Small intestine (tissue), 7 donors: ENCODE data around the gene OR6S1. TPM values are rescaled to one million over a fixed set of nuclear protein-coding genes. Genes with fewer than 3 reads are reported as not detected.
A peak's percentile ranks its signal among the peaks of the same experiment; 100 is the strongest.
"Not testable (repeated sequence)": the region's sequence is repeated elsewhere in the genome, so short reads cannot be mapped to it uniquely, and the experiment has no call there.

ENCODE experiments used
- DNase-seq, 2 donors: peaks; one replicate each; pipeline versions ENCODE4 v3.0.0 to v3.0.0-alpha.2; 2013
- FAIRE-seq: peaks from 2 replicates; lab custom pipeline; 2012; peaks lifted over from hg19 to GRCh38; lab: Jason Lieb, UNC
- H3K27ac ChIP-seq, 3 donors: one replicate each; pipeline ENCODE4 v1.5.1; 2013; ENCODE audit warnings: low read length in 2 of 3, mild to moderate bottlenecking in 2 of 3, control low read depth in 1 of 3, inconsistent platforms in 1 of 3, low read depth in 1 of 3, moderate library complexity in 1 of 3
- H3K27me3 ChIP-seq, 3 donors: one replicate each; pipeline ENCODE4 v1.6.1; 2013; ENCODE audit warnings: low read length in 3 of 3, inconsistent platforms in 1 of 3; ENCODE audit not compliant: control insufficient read depth in 3 of 3, insufficient read depth in 3 of 3
- H3K36me3 ChIP-seq, 3 donors: one replicate each; pipeline ENCODE4 v1.6.1; 2013; ENCODE audit warnings: low read length in 3 of 3, inconsistent platforms in 1 of 3, low read depth in 1 of 3, mild to moderate bottlenecking in 1 of 3, moderate library complexity in 1 of 3; ENCODE audit not compliant: control insufficient read depth in 3 of 3, insufficient read depth in 2 of 3
- H3K4me1 ChIP-seq, 3 donors: one replicate each; pipeline ENCODE4 v1.6.1; 2013; ENCODE audit warnings: low read length in 2 of 3, inconsistent platforms in 1 of 3, low read depth in 1 of 3, mild to moderate bottlenecking in 1 of 3, moderate library complexity in 1 of 3; ENCODE audit not compliant: control insufficient read depth in 3 of 3, insufficient read depth in 2 of 3
- H3K4me3 ChIP-seq, 3 donors: one replicate each; pipeline ENCODE4 v1.5.1; 2013; ENCODE audit warnings: low read length in 3 of 3, control low read depth in 1 of 3, inconsistent platforms in 1 of 3, low read depth in 1 of 3, mild to moderate bottlenecking in 1 of 3, moderate library complexity in 1 of 3
- H3K9me3 ChIP-seq, 2 donors: one replicate each; pipeline ENCODE4 v1.6.1; 2013; ENCODE audit warnings: low read depth in 1 of 2, low read length in 1 of 2; ENCODE audit not compliant: control insufficient read depth in 2 of 2, insufficient read depth in 1 of 2
- WGBS, 3 donors: extraction: QIAGEN DNeasy Blood & Tissue Kit; methylation state at CpG; one replicate each; pipeline ENCODE4 v1.1.7; 2013; 5-methylcytosine and 5-hydroxymethylcytosine counted together
- polyA plus RNA-seq, 4 donors: library from polyadenylated mRNA; stranded (reverse) in 3 of 4; unstranded in 1 of 4; fragments of 200-250 nt in 3 of 4; fragments of 120-200 nt in 1 of 4; gene quantifications; one replicate each; pipeline versions ENCODE4 v1.2.1 to v1.2.3, GENCODE V29; 2013
- donor health status: healthy with polysubstance abuse.
- donor health status: control.
- donor health status: control.
- donor health status: Bipolar disorder and iron deficiency.
- donor health status: healthy.

OR6S1 gene
- polyA plus RNA-seq, 4 donors: not detected

DNA sequence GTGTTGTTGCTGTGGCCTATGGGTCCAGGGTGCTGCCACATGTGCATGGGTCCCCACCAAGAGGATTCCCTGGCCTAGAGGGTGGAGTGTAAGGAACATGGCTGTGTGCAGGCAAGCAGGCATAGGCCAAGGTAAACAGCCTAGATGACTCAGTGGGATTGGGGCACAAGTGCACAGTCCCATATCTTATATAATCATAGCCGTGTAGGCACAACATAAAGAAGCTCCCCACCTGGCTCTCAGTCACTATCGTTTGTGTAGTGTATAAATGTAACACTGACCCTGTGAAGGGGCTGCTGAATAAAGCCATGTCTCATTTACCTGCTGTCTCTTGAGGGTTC lies 34.6 kb downstream of the OR6S1 start:
- FAIRE-seq (no peak), DNase-seq (peak; percentile 13 to 46)
- no peaks in the 10 kb centered on the region for H3K27me3 ChIP-seq
- peak overlapping the region in 1 of 3 donors; percentile 13 for H3K27ac ChIP-seq
- 11 to 52% (median 44%) methylated on average over 2 of the region's 2 CpGs for WGBS, 3 donors
- H3K9me3 ChIP-seq: no peaks in the 10 kb centered on the region
- H3K4me3 ChIP-seq: no peak overlapping the region
- no peaks in the 10 kb centered on the region for H3K36me3 ChIP-seq
- peaks cover 0 to 13% (median 0%) of the 10 kb centered on the region in 3 donors for H3K4me1 ChIP-seq

DNA sequence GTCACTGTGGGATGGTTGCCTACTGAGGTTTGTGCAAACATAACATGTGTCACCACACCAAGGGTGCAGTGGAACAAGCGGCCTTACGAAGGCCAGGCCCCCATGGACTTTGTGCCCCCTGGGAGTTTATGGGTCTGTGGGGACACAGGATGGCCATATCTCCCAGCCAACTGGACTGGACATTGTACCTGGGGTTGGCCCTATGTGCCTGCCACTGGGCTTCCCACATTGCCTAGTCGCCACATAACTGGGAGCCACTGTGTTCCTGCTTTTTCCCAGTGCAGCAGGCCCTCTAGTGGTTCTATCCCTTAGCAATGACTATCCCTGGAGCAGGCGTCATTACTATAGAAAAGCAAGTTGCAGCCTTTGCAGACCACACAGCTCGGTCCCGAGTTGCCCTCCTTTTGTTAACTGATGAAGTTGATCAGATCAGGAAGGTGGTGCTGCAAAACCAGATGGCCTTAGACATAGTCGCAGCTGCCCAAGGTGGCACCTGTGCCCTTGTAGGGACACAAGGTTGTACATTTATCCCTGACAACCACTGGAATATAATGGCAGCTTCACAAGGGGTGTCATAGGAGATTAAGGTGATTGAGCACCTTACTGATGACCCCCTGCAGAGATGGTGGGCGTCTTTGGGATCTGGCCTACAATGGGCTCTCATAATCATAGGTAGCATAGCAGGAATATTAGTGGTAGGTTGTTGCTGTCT lies 35.1 kb downstream of the OR6S1 start:
- H3K27ac ChIP-seq: peak overlapping the region in 1 of 3 donors; percentile 13
- DNase-seq (peak; percentile 91 to 94), FAIRE-seq (no peak)
- H3K4me1 ChIP-seq: peaks cover 0 to 13% (median 0%) of the 10 kb centered on the region in 3 donors
- no peaks in the 10 kb centered on the region for H3K27me3 ChIP-seq
- H3K4me3 ChIP-seq: no peak overlapping the region
- no peaks in the 10 kb centered on the region for H3K36me3 ChIP-seq
- no peaks in the 10 kb centered on the region for H3K9me3 ChIP-seq
- WGBS, 3 donors: 11 to 34% (median 24%) methylated on average over 6 to 8 of the region's 8 CpGs

DNA sequence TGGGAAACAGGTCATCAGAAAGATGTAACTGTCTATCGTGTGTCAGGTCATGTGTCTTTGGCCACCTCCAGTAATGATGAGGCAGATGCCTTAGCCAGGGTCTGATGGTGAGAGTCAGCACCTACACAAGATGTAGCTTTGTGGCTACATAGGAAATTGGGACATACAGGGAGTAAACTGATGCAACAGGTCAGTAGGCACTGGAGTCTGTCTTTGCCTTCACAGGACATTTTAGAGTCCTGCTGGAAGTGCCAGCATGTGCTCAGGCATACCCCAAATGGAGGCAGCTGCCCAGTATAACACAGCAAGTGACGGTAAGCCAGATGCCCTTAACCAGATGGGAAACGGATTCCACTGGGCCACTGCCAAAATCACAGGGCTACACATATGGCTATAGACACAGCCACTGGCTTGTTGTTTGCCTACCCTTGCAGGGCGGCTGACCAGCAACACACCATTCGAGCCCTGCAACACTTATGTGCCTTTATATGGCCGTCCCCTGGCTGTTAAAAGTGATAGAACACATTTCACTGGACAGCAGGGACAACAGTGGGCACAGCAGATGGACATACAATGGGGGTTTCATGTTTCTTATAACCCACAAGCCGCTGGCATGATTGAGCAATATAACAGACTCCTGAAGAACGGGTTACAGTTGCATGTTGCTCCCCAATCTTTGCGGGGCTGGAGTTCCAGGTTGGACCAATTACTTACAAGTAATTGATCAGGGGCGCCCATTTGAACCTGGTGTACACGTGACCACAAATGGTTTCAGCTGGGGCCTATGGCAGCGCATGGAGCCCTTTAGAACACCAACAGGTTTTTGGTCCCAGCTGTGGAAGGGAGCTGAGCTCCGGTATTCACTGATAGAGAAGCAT lies 37.4 kb downstream of the OR6S1 start:
- Histone ChIP-seq H3K9me3 (no peaks in the 10 kb centered on the region), H3K36me3 (no peaks in the 10 kb centered on the region), H3K4me1 (peaks cover 0 to 13% (median 0%) of the 10 kb centered on the region in 3 donors), H3K4me3 (no peak overlapping the region), H3K27ac (no peak overlapping the region), H3K27me3 (no peaks in the 10 kb centered on the region)
- FAIRE-seq: no peak
- 81 to 83% (median 83%) methylated on average over 13 of the region's 13 CpGs for whole genome bisulfite sequencing, 3 donors
- DNase-seq: no peak

DNA sequence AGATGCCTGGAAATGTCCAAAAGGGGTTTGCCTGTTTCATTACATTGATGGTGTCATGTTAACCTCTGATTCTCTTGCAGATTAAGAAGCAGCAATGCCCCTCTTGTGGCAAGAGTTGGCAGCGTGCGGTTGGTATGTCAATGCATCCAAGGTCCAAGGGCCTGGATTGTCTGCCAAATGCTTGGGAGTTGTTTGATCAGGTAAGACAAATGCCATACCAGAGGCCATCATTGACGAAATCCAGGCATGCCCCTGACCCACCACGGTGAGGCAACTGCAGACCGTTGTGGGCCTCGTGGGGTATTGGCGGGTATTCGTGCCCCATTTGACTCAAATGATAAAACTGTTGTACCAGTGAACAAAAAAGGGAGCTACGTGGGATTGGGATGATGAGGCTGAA lies 38.9 kb downstream of the OR6S1 start:
- Histone ChIP-seq H3K9me3 (no peaks in the 10 kb centered on the region), H3K4me1 (peaks cover 0 to 13% (median 0%) of the 10 kb centered on the region in 3 donors), H3K27me3 (no peaks in the 10 kb centered on the region), H3K27ac (no peak overlapping the region), H3K36me3 (no peaks in the 10 kb centered on the region), H3K4me3 (no peak overlapping the region)
- FAIRE-seq: no peak
- DNase-seq: no peak
- WGBS, 3 donors: 87 to 92% (median 92%) methylated on average over 9 of the region's 9 CpGs

DNA sequence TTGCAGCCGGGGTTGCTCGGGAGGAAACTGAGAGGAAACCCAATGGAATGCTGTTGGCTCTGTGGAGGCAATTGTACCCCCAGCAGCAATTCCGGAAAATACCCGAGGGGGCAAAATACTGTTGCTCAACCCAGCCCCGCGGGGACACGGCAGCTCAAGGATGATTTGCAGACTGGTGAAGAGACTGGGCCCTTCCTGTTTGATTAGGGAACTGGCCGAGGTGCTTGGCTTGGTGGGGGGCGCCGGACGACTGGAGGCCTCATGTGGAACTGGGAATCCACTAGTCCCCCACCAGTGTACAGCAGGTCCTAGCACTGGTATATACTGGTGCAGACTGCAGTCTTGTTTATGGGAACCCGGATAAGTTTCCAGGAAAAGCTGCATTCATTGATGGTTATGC lies 40.0 kb downstream of the OR6S1 start:
- H3K4me3 ChIP-seq: no peak overlapping the region
- H3K4me1 ChIP-seq: peaks cover 0 to 5% (median 0%) of the 10 kb centered on the region in 3 donors
- H3K9me3 ChIP-seq: no peaks in the 10 kb centered on the region
- no peak for FAIRE-seq
- H3K36me3 ChIP-seq: no peaks in the 10 kb centered on the region
- DNase-seq: no peak
- 82 to 89% (median 85%) methylated on average over 12 of the region's 12 CpGs for WGBS, 3 donors
- H3K27me3 ChIP-seq: no peaks in the 10 kb centered on the region
- H3K27ac ChIP-seq: no peak overlapping the region

DNA sequence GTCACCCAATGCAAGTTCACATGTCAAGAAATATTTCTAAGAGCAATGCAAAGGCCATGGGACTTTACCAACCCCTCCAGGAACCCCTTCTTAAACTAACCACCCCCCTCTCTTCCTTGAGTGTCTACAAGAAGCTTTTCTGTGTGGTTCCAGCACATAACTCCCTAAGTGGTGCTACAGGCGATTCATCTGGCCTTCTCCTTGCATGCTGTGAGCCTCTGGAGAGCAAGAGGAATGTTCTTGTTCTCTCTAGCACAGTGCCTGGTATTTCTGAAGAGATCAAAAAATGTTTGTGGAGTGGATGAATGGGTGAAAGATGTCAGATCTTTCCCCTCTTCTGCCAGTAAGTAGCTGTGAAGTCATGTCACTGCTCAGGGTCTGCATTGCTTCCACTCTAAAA lies 44.4 kb downstream of the OR6S1 start:
- no peak overlapping the region for H3K27ac ChIP-seq
- FAIRE-seq (no peak), DNase-seq (no peak)
- no peaks in the 10 kb centered on the region for H3K4me1 ChIP-seq
- H3K9me3 ChIP-seq: no peaks in the 10 kb centered on the region
- no peak overlapping the region for H3K4me3 ChIP-seq
- WGBS, 3 donors: 87 to 95% (median 90%) methylated on average over 1 of the region's 1 CpG
- H3K27me3 ChIP-seq: no peaks in the 10 kb centered on the region
- H3K36me3 ChIP-seq: no peaks in the 10 kb centered on the region

DNA sequence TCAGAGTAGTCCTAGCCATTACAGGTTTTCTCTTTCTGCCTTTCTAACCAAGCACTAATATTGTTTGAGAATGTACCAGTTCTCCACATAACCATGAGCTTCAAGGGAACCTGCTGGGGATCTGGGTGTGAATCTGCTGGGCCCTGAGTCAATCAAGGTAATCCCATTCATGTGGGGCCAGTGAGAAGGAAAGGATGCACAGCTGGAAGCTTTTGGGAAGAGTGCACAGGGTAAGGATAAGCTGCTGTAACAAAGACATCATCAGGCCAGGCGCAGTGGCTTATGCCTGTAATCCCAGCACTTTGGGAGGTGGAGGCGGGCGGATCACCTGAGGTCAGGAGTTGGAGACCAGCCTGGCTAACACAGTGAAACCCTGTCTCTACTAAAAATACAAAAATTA lies 45.8 kb downstream of the OR6S1 start:
- H3K9me3 ChIP-seq, DNase-seq: not testable (repeated sequence)

DNA sequence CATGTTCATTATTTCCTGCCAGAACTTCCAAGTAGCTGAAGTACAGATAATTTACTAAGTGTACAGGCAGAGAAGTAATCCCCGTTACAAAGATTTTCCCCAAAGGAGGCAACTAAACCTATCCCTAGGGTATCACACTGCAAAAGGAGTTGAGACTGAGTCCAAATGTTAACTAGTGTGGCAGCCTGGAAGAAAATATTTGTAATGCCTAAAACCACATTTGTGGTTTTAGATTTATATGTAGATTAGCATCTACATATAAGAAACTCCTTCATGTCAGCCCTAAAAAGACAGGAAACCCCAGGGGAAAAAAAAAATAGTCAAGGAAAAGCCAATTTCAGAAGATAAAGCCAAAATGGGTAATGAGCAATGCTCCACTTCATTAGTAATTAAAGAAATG lies 48.9 kb downstream of the OR6S1 start:
- DNase-seq (no peak), FAIRE-seq (no peak)
- Histone ChIP-seq H3K27me3 (no peaks in the 10 kb centered on the region), H3K36me3 (no peaks in the 10 kb centered on the region), H3K9me3 (no peaks in the 10 kb centered on the region), H3K4me3 (no peak overlapping the region), H3K27ac (no peak overlapping the region), H3K4me1 (no peaks in the 10 kb centered on the region)
- WGBS, 3 donors: 52 to 76% (median 60%) methylated on average over 1 of the region's 1 CpG

More for the DNA sequence above, 45.8 kb downstream of the OR6S1 start:
- H3K4me1 ChIP-seq, FAIRE-seq, H3K36me3 ChIP-seq, H3K4me3 ChIP-seq, H3K27me3 ChIP-seq, H3K27ac ChIP-seq: not testable (repeated sequence)
- WGBS, 3 donors: 95 to 100% (median 98%) methylated on average over 3 of the region's 3 CpGs
